ENCODE measurements around the gene GTF3A.

Gene GTF3A

GRCh38 chr13:27405546-27406134 lies 18.8 kb upstream of the GTF3A start:
- DNase-seq = no peak

GRCh38 chr13:27406178-27406939 lies 18.1 kb upstream of the GTF3A start:
- DNase-seq = peak; percentile 68

- DNase-seq = no peak
Observed at GRCh38 chr13:27408074-27408473, 16.3 kb upstream of the GTF3A start.

- DNase-seq = no peak
Observed at GRCh38 chr13:27409013-27409412, 15.4 kb upstream of the GTF3A start.

DNA sequence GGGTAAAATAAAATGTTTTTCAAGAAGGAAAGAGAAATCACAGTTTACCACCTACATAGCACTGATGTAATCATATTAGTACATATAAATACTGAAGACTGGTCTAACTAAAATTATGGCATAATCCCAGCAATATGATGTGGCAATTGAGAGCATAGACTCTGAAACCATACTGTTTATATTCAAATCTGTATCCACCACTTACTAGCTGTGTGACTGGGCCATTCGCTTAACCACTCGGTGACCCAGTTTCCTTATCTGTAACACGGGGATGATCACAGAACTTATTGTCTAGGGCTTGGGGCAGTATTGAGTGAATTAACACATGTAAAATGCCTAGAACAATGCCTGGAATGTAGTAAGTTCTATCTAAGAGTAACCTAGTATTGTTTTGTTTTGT lies 13.1 kb upstream of the GTF3A start:
- no peak for DNase-seq

DNA sequence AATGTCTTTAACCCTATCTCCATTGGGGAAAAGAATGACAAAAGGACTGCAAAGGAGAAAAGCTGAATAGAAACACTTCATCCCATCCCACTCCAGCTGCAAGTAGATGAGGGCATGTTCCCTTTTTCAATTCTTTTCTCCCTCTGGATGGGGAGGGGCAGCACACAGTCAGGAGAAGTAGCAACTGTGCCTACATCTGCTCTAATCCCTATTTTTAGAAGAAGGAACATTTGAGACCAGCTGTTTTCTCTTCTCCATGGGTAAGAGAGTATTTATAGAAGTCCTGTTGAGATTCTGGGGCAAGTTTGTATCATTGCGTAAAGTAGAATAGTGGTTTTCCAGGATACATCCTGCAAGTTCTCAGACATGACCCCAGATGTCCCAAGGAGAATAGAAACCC lies 9.3 kb upstream of the GTF3A start:
- no peak for DNase-seq

- no peak for DNase-seq
Observed at GRCh38 chr13:27419328-27419727, 5.1 kb upstream of the GTF3A start.

GRCh38 chr13:27421101-27421871 lies 3.1 kb upstream of the GTF3A start:
- DNase-seq = no peak

GRCh38 chr13:27423333-27423732 lies 1.1 kb upstream of the GTF3A start:
- DNase-seq = no peak

DNA sequence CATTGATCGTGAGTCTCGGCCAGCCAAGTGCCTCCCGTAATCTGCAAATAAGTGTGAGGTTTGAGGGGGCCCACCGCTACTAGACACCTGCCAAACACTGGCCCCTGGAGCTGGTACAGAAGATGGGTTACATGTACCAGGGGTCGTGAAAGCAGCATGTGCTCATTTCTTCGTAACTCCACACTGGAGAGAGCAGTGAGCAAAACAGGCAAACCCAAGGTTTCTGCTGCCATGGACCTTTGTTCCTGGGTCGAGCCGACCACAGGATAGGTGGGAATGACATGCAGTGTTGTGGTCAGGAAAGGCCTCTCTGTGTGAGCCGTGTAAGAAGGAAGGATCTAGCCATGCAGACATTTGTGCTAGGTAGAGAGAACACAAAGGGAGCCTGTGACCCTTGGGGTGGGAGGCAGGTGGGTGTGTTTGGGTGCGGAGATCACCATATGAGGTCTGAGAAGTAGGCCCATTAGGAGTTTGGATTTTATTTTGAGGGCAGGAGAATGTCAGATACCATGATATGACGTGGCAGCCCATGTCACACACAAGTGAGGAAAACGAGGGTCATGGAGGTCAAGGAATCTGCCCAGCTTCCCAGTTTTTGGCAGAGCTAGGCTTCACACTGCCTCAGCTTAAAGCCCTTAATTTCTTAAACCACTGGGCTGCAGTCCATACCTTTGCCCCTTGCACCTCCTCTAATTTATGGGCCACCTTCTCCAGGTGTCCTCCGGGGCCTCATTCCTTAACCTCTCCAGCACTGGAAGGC lies 919 bp downstream of the GTF3A start:
- DNase-seq = peak; percentile 20

- peak; percentile 81 for DNase-seq
Observed at GRCh38 chr13:27425918-27426630, 1.7 kb downstream of the GTF3A start.

GRCh38 chr13:27427641-27428040 lies 3.2 kb downstream of the GTF3A start:
- DNase-seq = peak; percentile 33

DNA sequence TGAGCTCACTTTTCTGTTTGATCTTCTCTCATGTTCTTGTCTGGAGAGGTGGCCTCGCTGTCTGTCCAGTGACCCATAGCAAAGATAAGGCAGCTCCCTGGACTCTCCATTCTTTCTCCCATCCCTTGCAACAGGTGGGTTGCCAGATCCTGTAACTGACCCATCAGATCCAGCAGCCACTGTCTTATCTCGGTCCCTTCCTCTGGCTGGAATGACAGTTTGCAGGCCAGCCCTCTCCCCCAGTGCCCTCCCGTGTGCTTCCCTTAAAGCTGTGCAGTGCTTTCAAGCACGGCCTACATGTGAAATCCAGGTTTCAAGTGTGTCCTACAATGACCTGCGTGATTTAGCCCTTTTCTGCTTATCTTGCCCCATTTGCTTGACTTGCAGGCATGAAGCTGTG lies 3.7 kb downstream of the GTF3A start:
- no peak for DNase-seq

DNA sequence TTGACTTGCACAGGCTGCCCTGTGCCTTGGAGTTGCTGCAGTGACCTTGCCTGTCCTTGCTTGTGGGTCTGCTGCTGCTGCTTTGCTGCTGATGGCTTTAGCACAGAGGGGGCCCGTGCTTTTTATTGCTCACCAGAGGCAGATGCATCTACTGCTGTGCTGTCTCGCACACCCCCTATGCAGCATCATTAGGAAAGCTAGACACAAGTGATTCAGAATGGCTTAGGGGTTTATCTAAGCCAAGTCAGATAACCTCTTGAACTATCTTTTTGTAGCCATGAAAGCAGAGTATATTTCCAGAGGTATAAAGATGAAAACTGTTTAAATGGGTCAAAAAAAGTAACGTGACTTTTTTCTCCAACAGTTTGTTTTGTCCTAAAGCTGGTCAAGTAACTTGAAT lies 7.8 kb downstream of the GTF3A start:
- DNase-seq = no peak

GRCh38 chr13:27432611-27433210 lies 8.3 kb downstream of the GTF3A start:
- peak; percentile 41 for DNase-seq

DNA sequence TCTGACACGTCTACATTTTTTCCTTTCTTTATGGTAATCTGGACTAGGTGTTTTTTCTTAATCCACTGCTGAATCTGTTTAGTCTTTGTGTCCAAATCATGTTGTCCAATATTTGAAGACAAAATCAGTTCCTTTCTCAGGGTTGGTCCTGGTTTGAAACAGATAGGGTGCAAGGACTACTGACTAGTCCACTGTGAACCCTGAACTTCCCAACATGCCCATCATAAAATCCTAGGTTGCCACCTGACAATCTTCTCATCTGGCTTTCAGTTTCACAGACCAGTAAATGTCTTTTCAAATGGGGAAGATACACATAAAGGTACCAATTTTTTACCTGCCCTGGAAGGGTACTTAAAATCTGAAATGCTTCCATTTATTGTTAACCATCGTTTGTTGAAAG lies 12.7 kb downstream of the GTF3A start:
- DNase-seq = no peak

- DNase-seq = no peak
Observed at GRCh38 chr13:27440408-27440807, 16.0 kb downstream of the GTF3A start.

GRCh38 chr13:27442071-27442647 lies 17.7 kb downstream of the GTF3A start:
- peak; percentile 38 for DNase-seq

DNA sequence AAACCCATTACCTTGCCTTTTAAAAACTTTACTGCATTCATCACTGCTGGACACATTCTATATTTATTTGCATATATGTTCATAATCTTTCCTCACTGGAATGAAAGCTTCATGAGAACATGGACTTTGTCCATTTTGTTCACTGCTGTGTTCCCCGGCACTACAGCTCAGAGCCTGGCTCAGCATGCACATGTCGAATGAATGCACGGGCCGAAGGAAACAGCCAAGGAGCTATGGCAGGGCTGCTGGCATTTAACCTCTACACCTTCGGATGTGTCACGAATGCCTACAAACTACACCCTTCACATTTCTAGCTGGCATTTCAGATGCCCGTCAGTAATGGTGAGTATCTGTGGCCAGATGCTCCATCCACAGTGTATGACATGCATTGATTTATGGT lies 18.4 kb downstream of the GTF3A start:
- no peak for DNase-seq

DNA sequence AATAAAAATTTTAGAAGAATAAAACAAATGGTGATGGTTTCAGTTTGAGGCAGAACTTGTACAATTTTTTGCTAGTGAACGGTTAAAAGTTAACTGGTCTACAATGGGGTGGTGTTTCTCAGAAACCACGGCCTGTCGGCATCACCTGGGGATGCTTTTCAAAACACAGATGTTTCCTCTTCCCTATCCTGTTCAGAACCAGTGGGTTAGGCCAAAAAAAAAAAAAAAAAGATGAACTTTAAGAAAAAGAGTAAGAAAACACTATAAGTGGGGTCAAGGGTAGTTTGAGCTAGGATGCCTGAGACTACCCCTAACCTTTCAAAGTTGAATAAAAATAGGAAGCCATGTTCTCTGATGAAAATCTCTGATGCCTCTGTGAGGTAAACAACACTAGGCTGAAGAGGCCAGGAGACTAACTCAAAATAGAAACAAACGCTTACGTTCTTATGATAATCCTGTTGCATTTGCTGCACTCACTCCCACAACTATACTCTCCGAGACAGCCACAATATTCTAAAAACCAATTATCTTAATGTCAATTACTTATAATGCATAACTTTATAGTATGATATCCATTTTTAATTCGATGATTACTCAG lies 22.7 kb downstream of the GTF3A start:
- DNase-seq = peak; percentile 67

- no peak for DNase-seq
Observed at GRCh38 chr13:27448308-27448707, 23.9 kb downstream of the GTF3A start.

Measured in CD4-positive, alpha-beta T cell treated with Interleukin-10 for 1 hour (primary cell).